CD4-positive, alpha-beta T cell treated with Interleukin-6 at 100 ng/mL for 8 hours (primary cell): ENCODE measurements around the gene TMED8.
A peak's percentile ranks its signal among the peaks of the same experiment; 100 is the strongest.
"Not testable (repeated sequence)": the region's sequence is repeated elsewhere in the genome, so short reads cannot be mapped to it uniquely, and the experiment has no call there.

Experiments
- DNase-seq: peaks from one replicate; pipeline ENCODE4 v3.0.0-alpha.2; 2020; ENCODE audit warnings: mixed read lengths, low spot score

Gene TMED8, protein sequence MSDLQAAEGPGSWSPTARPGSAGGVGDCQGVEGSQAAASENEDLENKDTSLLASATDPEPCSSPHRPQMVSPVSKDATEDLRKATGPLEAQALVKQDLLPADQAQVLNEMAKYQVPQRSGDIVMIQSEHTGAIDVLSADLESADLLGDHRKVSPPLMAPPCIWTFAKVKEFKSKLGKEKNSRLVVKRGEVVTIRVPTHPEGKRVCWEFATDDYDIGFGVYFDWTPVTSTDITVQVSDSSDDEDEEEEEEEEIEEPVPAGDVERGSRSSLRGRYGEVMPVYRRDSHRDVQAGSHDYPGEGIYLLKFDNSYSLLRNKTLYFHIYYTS

DNA sequence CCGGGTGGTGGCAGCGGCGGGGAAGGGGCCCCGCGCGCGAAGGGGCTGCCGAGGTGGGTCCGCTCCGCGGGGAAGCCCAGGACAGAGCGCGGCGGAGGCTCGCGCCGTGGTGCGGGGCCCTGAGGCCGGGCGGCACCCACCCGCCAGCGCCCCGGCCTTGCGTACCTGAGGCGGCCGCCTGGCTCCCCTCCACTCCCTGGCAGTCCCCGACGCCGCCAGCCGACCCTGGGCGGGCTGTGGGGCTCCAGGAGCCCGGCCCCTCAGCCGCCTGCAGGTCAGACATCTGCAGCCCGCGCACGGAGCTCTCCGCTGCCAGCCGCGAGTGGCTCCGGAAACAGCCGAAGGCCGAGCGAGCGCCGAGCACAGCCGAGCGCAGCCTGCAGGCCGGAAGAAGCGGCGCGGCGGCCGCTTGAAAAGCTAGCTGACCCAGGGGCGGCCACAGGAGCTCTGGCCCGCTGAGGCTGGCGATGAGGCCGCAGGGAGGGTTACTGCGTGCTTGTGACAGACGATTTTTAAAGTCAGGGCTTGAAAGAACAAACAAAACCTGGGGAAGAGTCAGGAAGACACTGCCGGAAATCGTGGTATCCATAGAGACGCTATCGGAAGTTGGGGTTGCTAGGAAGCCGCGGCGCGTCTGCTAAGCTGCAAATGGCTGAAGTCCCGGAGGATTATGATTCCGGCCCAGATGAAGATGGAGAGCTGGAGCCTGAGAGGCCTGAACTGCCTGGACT, at the start of gene TMED8, which contains the start of gene SAMD15:
TSS of gene TMED8 (minus strand) at position 324 of the 731 bp plus-strand sequence. CDS start at position 283, 41 bp downstream.
TSS of gene SAMD15 (plus strand) at position 609 of the 731 bp plus-strand sequence. CDS start at position 649, 40 bp downstream.
- peak; percentile 75 for DNase-seq

DNA sequence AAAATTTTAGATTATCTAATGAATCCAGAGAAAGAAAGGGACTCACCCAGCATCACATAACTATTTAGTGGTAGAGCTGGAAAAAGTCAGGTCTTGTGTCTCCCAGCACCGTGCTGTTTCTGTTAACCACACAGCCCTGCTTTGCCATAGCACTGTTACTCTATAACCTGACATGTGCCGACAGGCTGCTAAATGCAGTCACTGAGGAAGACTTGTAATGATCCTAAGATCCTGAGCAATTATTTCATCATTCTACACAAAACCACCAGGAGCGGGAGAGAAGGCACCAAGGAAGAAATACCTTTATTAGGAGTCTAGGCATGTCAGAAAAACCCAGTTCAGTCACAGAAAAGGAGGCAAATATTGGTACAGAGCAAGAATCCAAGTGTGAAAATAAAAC, 49.5 kb upstream of the TMED8 start:
- DNase-seq = no peak

DNA sequence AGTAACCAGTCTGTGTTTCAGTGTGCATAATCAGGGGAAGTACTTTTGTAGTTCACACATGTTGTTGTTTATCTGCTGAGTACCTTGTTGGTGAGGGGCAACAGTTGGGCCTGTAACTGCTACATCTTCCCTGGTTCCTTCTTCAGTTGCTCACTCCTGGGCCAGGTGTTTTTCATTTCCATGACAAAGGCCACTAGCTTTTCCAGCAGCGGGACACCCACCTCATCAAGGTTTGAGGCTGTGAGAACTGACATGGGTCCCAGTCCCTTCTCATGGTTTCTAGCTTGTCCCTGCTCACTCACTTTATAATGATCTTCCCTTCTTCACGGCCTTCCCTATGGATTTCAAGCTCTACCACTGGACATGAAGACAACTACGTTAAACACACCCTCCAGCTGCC, 48.0 kb upstream of the TMED8 start:
- no peak for DNase-seq

DNA sequence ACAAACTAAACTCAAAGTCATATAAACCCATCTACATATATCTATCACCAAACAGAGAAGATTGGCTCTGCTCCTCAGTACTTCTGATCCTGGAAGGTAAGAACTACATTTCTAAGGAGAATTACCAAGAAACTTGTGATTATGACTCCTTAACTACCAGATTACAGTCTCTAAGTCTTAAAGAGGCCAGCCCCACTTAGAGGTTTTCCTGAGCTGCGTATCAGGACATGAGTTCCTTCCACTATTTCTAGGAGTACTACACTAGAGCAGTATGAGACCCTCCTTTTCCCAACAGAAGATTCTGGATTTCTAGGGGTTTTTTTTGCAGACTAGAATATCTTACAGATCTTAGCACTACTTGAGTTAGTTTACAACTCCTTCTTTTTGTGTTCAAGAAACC, 46.5 kb upstream of the TMED8 start, which contains the start of gene NOXRED1:
TSS of gene NOXRED1 (minus strand) at position 101 of the 400 bp plus-strand sequence. CDS start 634 bp downstream, outside the sequence.
- no peak for DNase-seq

DNA sequence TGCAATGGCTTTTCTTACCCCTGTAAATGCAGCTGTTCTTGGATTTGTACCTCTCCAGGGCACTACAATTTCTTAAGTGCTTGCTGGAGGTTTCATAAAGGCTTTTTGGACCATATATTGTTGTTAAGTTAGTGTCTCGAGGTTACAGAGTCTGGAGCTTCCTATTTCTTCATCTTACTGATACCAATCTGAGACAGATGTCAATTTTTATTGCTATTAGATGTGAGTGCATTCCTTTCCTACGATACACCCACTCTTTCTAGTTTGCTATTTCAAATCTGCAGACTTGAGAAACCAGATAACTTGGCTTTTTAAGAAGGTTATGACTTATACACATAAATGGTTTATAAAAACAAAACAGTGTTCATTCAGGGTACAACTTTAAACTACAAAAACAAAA, 44.3 kb upstream of the TMED8 start:
- DNase-seq = no peak

DNA sequence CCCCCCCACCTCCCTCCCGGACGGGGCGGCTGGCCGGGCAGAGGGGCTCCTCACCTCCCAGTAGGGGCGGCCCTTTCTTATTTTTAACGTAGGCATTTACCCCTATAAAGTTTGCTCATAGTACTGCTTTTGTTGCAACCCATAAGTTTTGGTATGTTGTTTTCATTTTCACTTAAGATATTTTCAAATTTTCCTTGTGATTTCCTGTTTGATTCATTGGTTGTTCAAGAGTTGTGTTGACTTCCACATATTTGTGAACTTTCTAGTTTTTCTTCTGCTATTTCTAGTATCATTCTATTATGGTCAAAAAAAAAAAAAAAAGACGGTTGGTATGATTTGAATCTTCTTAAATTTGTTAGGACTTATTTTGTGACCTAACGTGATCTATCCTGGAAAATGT, 39.9 kb upstream of the TMED8 start:
- no peak for DNase-seq

DNA sequence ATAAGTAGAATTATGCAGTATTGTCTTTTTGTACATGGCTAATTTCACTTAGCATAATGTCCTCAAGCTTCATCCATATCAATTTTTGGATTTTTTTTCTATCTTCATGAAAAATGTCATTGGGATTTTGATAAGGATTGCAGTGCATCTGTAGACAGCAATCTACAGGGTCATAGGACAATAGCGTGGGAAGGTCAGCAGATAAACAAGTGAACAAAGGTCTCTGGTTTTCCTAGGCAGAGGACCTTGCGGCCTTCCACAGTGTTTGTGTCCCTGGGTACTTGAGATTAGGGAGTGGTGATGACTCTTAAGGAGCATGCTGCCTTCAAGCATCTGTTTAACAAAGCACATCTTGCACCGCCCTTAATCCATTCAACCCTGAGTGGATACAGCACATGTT, 39.2 kb upstream of the TMED8 start:
- DNase-seq = not testable (repeated sequence)

DNA sequence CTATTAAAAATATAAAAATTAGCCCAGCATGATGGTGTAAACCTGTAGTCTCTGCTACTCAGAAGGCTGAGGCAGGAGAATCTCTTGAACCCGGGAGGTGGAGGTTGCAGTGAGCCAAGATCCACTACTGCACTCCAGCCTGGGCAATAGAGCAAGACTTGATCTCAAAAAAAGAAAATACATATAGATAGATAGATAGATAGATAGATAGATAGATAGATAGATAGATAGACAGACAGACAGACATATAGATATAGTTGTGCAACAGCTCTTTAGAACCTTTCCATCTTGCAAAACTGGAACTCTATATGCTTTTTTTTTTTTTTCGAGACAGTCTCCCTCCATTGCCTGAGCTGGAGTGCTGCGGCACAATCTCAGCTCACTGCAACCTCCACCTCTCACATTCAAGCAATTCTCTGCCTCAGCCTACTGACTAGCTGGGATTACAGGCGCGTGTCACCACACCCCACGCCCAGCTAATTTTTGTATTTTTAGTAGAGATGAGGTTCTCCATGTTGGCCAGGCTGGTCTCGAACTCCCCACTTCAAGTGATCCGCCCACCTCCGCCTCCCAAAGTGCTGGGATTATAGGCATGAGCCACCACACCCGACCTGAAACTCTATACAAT, 38.6 kb upstream of the TMED8 start:
- not testable (repeated sequence) for DNase-seq

DNA sequence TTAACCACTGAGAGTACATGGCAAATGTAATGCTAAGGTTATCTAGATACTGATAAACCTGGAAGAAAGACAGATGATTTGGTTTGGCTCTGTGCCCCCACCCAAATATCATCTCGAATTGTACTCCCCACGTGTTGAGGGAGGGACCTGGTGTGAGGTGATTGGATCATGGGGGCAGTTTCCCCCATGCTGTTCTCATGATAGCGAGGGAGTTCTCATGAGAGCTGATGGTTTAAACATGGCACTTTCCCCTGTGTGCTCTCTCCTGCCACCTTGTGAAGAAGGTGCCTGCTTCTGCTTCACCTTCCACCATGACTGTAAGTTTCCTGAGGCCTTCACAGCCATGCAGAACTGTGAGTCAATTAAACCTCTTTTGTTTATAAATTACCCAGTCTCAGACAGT, 32.2 kb upstream of the TMED8 start:
- DNase-seq = no peak

DNA sequence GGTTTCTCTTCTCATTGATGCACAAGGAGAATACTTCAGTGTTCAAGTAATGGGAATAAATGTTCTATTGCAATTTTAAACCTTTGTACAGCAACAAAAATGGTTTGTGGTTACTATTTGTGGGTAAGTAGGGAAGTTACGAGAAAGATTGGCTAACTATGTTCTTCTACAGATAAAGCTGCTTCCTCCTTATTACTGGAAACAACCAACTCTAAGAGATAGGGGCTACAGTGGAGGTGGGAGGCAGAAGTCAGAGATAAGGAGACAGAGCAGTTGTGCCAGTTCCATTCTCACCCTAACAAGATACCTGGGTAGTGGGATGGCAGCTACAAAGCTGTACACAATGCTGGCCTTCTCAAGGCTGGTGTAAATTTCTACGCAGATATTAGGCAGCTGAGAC, 30.3 kb upstream of the TMED8 start:
- no peak for DNase-seq

DNA sequence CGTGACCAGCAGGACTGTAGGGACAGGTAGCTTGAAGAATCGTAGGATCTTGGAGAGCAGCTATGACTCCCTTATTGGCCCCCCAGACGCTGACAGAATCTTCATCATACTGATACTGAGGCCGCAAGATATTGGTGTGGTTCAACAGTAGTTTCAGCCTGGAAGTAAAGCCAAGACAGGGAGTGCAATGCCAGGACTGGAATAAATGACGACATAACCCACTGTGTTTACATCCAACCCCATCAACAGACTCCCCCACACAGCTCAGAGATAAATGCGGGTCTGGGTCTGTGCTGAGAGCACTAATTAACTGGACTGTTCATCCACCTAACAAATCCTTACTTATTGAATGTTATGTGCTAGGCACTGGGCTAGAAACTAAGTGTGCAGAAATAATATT, 29.8 kb upstream of the TMED8 start:
- no peak for DNase-seq

DNA sequence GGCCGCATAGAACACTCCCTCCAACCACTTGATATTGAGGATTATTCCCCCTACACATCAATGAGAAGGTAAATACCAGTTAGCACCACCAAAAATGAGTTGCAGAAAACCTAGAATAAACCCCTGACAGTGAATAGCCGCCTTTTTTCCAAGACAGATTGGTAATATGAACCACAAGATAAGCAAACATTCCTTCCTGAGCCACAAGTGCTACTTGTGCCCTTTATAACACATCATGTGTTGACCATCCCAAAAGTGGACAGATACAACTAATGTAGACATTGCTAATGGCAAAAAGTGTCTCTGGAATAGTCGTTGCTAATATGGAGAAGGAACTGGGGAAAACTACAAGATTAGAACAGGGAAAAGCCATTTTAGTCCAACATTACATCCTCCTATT, 29.2 kb upstream of the TMED8 start:
- no peak for DNase-seq

DNA sequence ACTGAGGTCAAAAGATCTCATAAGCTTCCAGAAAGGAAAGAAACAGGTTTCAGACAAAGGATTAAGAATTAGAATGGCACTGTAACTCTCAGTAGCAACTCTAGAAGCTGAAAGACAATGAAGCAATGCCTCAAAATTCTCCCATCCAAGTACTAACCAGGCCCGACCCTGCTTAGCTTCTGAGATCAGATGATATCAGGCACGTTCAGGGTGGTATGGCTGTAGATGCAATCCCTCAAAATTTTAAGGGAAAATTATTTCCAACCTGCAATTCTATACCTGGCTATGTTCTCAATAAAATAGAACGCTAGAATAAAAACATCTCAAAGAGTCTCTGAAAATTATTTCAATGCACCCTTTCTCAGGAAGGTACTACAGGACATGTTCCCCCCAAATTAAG, 26.9 kb upstream of the TMED8 start:
- DNase-seq = no peak

DNA sequence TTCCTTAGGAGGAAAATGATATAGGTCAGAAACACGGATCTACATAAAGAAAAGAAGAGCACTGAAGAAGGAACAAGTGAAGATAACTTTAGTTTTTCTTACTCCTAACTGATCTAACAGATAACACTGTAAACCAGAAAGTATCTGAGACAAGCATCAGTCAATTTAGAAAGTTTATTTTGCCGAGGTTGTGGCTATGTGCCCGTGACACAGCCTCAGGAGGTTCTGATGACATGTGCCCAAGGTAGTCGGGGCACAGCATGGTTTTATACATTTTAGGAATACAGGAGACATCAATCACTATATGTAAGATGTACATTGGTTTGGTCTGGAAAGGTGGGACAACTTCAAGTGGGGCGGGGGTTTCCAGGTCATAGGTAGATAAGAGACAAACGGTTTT, 23.3 kb upstream of the TMED8 start:
- no peak for DNase-seq

DNA sequence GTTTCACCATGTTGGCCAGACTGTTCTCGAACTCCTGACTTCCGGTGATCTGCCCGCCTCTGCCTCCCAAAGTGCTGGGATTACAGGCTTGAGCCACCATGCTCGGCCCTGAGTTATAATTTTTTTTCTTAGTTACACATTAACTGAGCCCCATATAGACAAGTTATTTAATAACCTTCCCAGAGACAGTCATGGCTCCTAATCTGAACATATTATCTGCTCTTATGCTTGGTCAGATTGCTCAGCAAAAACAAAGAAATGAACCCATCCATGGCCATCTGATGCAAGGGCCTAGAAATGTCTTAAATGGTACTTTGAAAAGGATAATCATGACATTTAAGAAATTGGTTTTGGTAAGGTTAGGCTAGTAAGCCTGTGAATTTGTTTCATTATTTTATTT, 13.3 kb upstream of the TMED8 start:
- no peak for DNase-seq

DNA sequence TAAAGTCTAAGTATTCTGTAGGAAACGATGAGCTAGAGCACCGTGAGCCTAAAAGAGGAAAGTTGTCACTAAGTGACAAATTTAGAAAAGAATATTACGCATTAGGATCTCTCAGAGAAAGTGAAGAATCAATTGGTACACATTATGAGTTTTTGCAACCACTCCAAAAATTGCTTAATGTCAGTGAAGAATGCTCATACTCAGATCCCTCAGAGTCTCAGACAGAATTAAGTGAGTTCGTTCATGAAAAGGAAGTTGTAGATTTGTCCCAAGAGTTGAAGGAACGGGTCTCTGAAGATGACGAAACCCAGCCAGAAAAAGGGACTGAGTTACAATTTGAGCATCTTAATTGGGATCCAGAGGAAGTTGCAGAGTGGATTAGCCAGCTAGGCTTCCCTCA, 1.8 kb upstream of the TMED8 start:
- no peak for DNase-seq

DNA sequence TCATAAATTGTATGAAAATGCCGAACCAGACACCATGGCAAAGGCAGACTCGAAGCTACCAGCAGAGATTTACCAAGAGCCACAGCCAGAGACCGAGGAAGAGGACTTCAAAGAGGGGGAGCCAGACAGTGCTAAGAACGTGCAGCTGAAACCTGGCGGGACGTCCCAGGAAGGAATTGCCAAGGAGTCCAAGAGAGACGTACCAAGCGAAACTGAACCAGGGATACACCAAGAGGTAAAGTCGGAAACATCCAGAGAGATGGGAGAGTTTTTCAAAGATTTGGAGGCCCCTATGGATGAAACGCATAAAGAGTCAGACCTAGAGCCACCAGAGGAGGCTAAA, 579 bp upstream of the TMED8 start:
- no peak for DNase-seq

DNA sequence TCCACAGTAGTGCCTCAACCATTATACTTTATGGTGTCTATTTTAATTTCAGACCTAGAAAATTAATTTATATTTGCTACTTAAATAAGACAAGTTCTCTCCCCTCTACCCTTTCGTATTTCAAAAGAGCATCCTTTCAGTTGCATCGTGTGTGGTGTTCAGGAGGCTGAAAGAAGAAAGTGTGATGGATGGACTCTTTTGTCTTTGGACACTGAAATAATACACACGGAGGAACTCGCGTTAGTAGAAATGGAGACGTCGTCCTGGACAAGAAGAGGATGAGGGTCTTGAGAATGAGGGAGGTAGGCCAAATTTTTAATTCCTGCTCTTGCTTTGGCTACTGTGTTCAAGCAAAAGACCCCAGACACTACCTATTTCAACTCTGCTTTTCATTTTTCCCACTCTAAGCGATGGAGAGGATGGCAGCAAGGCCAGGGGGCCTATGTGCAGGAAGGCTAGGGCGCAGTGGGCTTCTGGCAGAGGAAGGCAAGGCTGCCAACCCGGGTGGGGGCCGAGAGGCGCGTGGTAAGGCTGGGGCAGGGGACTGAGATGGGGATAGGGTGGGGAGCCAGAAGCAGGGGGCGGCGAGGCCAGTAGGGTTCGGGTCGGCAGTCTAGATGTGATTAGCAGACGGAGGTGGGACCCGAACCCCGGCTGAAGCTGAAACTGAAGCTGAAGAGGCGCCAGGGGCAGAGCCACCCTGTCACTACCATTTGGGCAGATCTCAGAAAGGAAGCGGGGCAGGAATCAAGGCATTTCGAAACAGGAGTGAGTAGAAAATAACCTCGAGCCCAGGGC, 722 bp downstream of the TMED8 start:
- DNase-seq = no peak

DNA sequence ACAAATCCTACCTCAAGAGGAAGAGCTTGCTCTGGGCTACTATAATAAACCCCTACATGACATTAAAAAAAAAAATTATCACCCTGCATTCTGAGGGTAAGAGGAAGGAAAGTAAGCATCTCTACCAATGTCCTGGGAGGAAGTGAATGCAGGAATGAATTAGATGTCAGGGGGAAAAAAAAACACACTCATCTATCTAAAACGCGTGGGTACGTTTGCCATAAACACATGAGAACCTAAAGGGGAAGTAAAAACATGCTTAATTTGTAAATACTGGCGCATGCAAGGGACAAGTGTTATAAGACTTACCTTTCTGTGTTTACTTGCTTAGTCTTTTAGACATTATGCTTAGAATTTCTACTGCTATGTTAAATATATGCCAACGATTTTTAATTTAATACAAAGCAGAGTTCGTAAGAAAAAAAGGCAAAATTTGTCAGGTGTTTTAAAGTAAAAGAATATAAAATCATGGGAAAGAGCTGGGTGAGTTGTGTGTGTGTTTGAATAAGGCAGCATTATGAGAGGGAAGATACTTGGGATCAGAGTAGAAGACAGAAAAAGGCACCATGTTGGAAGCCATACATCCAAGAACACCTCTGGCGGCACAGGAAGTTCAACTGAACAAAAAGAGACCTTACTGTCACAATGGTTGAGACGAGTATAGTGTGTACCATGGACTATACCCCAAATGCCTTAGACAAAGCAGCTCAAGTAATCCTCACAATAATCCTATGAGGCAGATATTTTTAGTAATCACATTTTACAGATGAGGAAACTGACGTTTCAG, 1.5 kb downstream of the TMED8 start:
- DNase-seq = no peak

DNA sequence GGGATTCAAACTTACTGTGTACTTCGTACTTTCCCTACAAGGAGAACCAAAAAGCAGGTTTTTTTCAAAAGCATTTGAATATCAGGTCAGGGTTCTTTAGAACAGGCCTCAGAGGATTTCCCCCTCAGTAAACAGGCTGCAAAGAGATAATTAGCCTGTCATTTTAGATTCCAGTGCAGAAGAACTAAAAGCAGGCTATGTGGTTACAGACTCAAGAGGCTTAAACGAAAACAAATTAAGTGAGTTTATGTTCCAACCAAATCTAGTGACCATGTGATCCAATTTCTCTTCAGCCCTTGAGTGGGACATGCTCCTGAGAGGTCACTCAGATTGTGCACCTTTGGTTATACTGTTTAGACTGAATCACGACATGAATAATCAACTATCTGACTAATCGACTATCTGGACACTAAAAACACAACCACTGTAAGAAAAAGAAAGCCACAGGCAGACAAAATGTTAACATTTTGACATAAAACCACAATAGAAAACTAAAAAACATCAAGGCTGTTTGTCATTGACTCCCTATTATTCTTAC, 4.5 kb downstream of the TMED8 start:
- no peak for DNase-seq

DNA sequence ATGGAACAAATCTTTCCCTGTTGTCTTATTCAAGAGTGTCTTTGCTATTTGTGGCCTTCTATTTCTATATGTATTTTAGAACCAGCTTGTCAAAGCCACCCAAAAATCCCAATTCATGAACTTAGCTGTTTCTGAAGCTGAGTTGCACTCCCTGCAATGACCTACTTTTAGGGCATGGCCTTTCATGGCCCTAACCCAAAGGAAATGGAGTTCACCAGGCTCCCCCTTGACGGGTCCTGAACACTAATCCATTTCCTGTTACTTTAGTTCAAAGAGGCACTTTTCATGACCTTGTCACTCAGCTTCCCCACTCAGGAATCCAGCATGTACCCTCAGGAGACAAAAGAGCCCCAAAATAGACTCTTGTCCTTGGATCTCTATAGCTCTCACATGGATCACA, 7.6 kb downstream of the TMED8 start:
- DNase-seq = peak; percentile 3
